PC-9 (cell line): Measurements from ENCODE around the gene TEX30. TPM values are rescaled to one million over a fixed set of nuclear protein-coding genes. Genes with fewer than 3 reads are reported as not detected.
A peak's percentile ranks its signal among the peaks of the same experiment; 100 is the strongest.

Source experiments
- BruUV-seq: library from RNA; stranded (reverse); fragments of 400-500 nt; replicated peaks from 2 replicates; lab custom pipeline; 2021; lab: Mats Ljungman, UMichigan
- CTCF ChIA-PET: fragments of 300-600 bp; sonication (Branson Sonifier 250); formaldehyde crosslinking; loops from one replicate; lab custom pipeline; 2022; ENCODE audit warnings: antibody characterized with exemption; lab: Charles Lee
- POLR2A ChIA-PET: fragments of 300-600 bp; sonication (Branson Sonifier 250); formaldehyde crosslinking; loops from one replicate; lab custom pipeline; 2022; ENCODE audit warnings: antibody characterized with exemption; ENCODE audit not compliant: unreplicated experiment; lab: Charles Lee
- DNase-seq, 2 experiments: peaks; one replicate each; pipeline versions ENCODE4 v3.0.0 to v3.0.0-alpha.2; 2015 to 2022; ENCODE audit warnings: mixed read lengths in 1 of 2
- H2AFZ ChIP-seq: fragments of 200-600 bp; sonication (generic); 2 replicates; pipeline ENCODE4 v1.8.1; 2017; ENCODE audit warnings: antibody characterized with exemption
- H3F3A ChIP-seq: fragments of 200-600 bp; sonication (generic); 2 replicates; pipeline ENCODE4 v1.8.1; 2017; ENCODE audit warnings: antibody characterized with exemption, mild to moderate bottlenecking, low read depth; ENCODE audit not compliant: insufficient read depth
- H3K27ac ChIP-seq: fragments of 200-600 bp; sonication (generic); 2 replicates; pipeline ENCODE4 v1.6.1; 2016; ENCODE audit warnings: mixed run types
- H3K27me3 ChIP-seq: fragments of 200-600 bp; sonication (generic); 2 replicates; pipeline ENCODE4 v1.6.1; 2016; ENCODE audit warnings: low read depth, mixed run types; ENCODE audit not compliant: insufficient read depth
- H3K36me3 ChIP-seq: fragments of 200-600 bp; sonication (generic); 2 replicates; pipeline ENCODE4 v1.6.1; 2016; ENCODE audit warnings: low read depth, mixed run types
- H3K4me1 ChIP-seq: fragments of 200-600 bp; sonication (generic); replicated peaks from 2 replicates; pipeline ENCODE4 v1.6.1; 2016; ENCODE audit warnings: mixed run types; ENCODE audit not compliant: insufficient read depth
- H3K4me2 ChIP-seq: fragments of 200-600 bp; sonication (generic); 2 replicates; pipeline ENCODE4 v1.6.1; 2017; ENCODE audit warnings: mixed run types
- H3K4me3 ChIP-seq: fragments of 200-600 bp; sonication (generic); 2 replicates; pipeline ENCODE4 v1.6.1; 2016; ENCODE audit warnings: mixed run types
- H3K79me2 ChIP-seq: fragments of 200-600 bp; sonication (generic); 2 replicates; pipeline ENCODE4 v1.6.1; 2017; ENCODE audit warnings: low read depth, mixed run types
- H3K9me2 ChIP-seq: fragments of 200-600 bp; sonication (generic); 2 replicates; pipeline ENCODE4 v1.8.1; 2017; ENCODE audit warnings: mild to moderate bottlenecking; ENCODE audit not compliant: insufficient read depth
- H3K9me3 ChIP-seq: fragments of 200-600 bp; sonication (generic); 2 replicates; pipeline ENCODE4 v1.8.1; 2016; ENCODE audit warnings: low read depth; ENCODE audit not compliant: insufficient read depth
- H4K20me1 ChIP-seq: fragments of 200-600 bp; sonication (generic); 2 replicates; pipeline ENCODE4 v1.8.1; 2017; ENCODE audit not compliant: insufficient read depth
- CTCF ChIP-seq: fragments of 200-600 bp; sonication (generic); conservative IDR thresholded peaks from 2 replicates; pipeline ENCODE4 v1.6.1; 2017; ENCODE audit warnings: mixed run types, antibody characterized with exemption, mild to moderate bottlenecking, moderate library complexity
- EZH2 ChIP-seq: fragments of 200-600 bp; sonication (generic); IDR thresholded peaks from 2 replicates; pipeline ENCODE4 v1.8.0; 2017; ENCODE audit warnings: antibody characterized with exemption, low read depth
- intact Hi-C: fragments of 100-400 bp; cut with micrococcal nuclease; formaldehyde crosslinking; loops from one replicate; pipeline ENCODE4 v1.10.0; 2022; ENCODE audit not compliant: unreplicated experiment
- total RNA-seq: library from RNA; stranded (reverse); gene quantifications from 2 replicates; pipeline ENCODE4 v1.2.3, GENCODE V29; 2021

Gene TEX30
- total RNA-seq, 1 experiment from 2014 or later, result 13.1 TPM

GRCh38 chr13:102742506-102742905, 31.1 kb downstream of the TEX30 start:
- peaks cover 100% of the 10 kb centered on the region for H3K27me3 ChIP-seq
- H3K79me2 ChIP-seq, result no peaks in the 10 kb centered on the region
- no peak overlapping the region for H3K27ac ChIP-seq
- H3K4me2 ChIP-seq, result no peak overlapping the region
- H4K20me1 ChIP-seq, result no peaks in the 10 kb centered on the region
- no peak for TF ChIP-seq EZH2
- no peak for TF ChIP-seq CTCF
- no peak for DNase-seq
- BruUV-seq, result no TSS peak
- H2AFZ ChIP-seq, result no peak overlapping the region
- H3K36me3 ChIP-seq, result no peaks in the 10 kb centered on the region
- H3K9me3 ChIP-seq, result peaks cover 5% of the 10 kb centered on the region; the same call in 1 of the 2 replicates
- H3K4me1 ChIP-seq, result no peaks in the 10 kb centered on the region
- ChIA-PET CTCF (no interaction called here), POLR2A (no interaction called here)
- no peaks in the 10 kb centered on the region for H3K9me2 ChIP-seq
- no peak overlapping the region for H3K4me3 ChIP-seq
- intact Hi-C loops, result no loop called here
- no peaks in the 10 kb centered on the region for H3F3A ChIP-seq

- ChIA-PET CTCF (no interaction called here), POLR2A (no interaction called here)
- no TSS peak for BruUV-seq
- peaks cover 100% of the 10 kb centered on the region for H3K27me3 ChIP-seq
- no peaks in the 10 kb centered on the region for H3K79me2 ChIP-seq
- no peak for DNase-seq
- H3K36me3 ChIP-seq, result no peaks in the 10 kb centered on the region
- no peak overlapping the region for H3K27ac ChIP-seq
- intact Hi-C loops, result no loop called here
- no peaks in the 10 kb centered on the region for H3K9me2 ChIP-seq
- no peaks in the 10 kb centered on the region for H4K20me1 ChIP-seq
- H2AFZ ChIP-seq, result no peak overlapping the region
- H3K4me2 ChIP-seq, result no peak overlapping the region
- H3F3A ChIP-seq, result no peaks in the 10 kb centered on the region
- H3K4me1 ChIP-seq, result no peaks in the 10 kb centered on the region
- peaks cover 5% of the 10 kb centered on the region; the same call in 1 of the 2 replicates for H3K9me3 ChIP-seq
- no peak for TF ChIP-seq EZH2
- TF ChIP-seq CTCF, result no peak
- no peak overlapping the region for H3K4me3 ChIP-seq
These were observed 31.5 kb downstream of the TEX30 start for GRCh38 chr13:102742101-102742500.

- no peak overlapping the region for H2AFZ ChIP-seq
- CTCF ChIA-PET, result no interaction called here
These were observed 43.9 kb downstream of the TEX30 start for GRCh38 chr13:102729560-102730270.

More at GRCh38 chr13:102729560-102730270, 43.9 kb downstream of the TEX30 start:
- no peak overlapping the region; the same call in 1 of the 2 replicates for H3K4me3 ChIP-seq
- no peaks in the 10 kb centered on the region for H4K20me1 ChIP-seq
- peak in 1 of 2 experiments; percentile 69 for DNase-seq
- H3K27me3 ChIP-seq, result peaks cover 24% of the 10 kb centered on the region
- peaks cover 17% of the 10 kb centered on the region for H3K4me1 ChIP-seq
- H3K27ac ChIP-seq, result peak overlapping the region; percentile 31
- H3F3A ChIP-seq, result no peaks in the 10 kb centered on the region; the same call in 1 of the 2 replicates
- TF ChIP-seq CTCF (no peak), EZH2 (no peak)
- intact Hi-C loops, result loop anchor here (5.0 kb wide), 2 partner anchors 73 to 77 kb away; no protein-coding TSS in a partner anchor
- peak overlapping the region; percentile 48 for H3K4me2 ChIP-seq
- H3K9me3 ChIP-seq, result no peaks in the 10 kb centered on the region
- no peaks in the 10 kb centered on the region for H3K9me2 ChIP-seq
- no peaks in the 10 kb centered on the region for H3K36me3 ChIP-seq
- POLR2A ChIA-PET, result no interaction called here
- BruUV-seq, result no TSS peak
- H3K79me2 ChIP-seq, result no peaks in the 10 kb centered on the region
